Keratinocyte (primary cell): ENCODE measurements around the gene RFESD. TPM values are rescaled to one million over a fixed set of nuclear protein-coding genes. Genes with fewer than 3 reads are reported as not detected.

Experiments used
- DNase-seq: peaks from one replicate; pipeline ENCODE4 v3.0.0-alpha.2; 2011; ENCODE audit warnings: low read depth, missing footprints, low spot score
- FAIRE-seq: peaks from 2 replicates; lab custom pipeline; 2011; peaks lifted over from hg19 to GRCh38; lab: Jason Lieb, UNC
- H2AFZ ChIP-seq: 2 replicates; pipeline ENCODE4 v1.6.0; 2012; ENCODE audit warnings: low read length, control low read depth, inconsistent platforms; ENCODE audit not compliant: control insufficient read depth
- H3K27ac ChIP-seq: 2 replicates; pipeline ENCODE4 v1.5.1; 2011; ENCODE audit warnings: low read length; ENCODE audit not compliant: control insufficient read depth, insufficient read depth
- H3K27me3 ChIP-seq: 3 replicates; pipeline ENCODE4 v1.6.0; 2011; ENCODE audit warnings: low read length; ENCODE audit not compliant: control insufficient read depth, insufficient read depth; ENCODE audit errors: extremely low read depth
- H3K36me3 ChIP-seq, 2 experiments: 2 replicates in 1 of 2; 3 replicates in 1 of 2; pipeline ENCODE4 v1.5.1; 2011; ENCODE audit warnings: low read length in 2 of 2, mild to moderate bottlenecking in 1 of 2; ENCODE audit not compliant: control insufficient read depth in 2 of 2, insufficient read depth in 2 of 2; ENCODE audit errors: extremely low read depth in 1 of 2
- H3K4me1 ChIP-seq: 3 replicates; pipeline ENCODE4 v1.5.1; 2011; ENCODE audit warnings: low read length; ENCODE audit not compliant: control insufficient read depth, insufficient read depth; ENCODE audit errors: extremely low read depth
- H3K4me2 ChIP-seq: 3 replicates; pipeline ENCODE4 v1.6.0; 2011; ENCODE audit warnings: low read depth, low read length; ENCODE audit not compliant: control insufficient read depth, insufficient read depth; ENCODE audit errors: extremely low read depth
- H3K4me3 ChIP-seq, 3 experiments: fragments of 200-600 bp in 1 of 3; sonication (generic) in 1 of 3; 2 replicates in 2 of 3; 3 replicates in 1 of 3; pipeline ENCODE4 v1.5.1; 2011 to 2016; ENCODE audit warnings: low read length in 3 of 3, mild to moderate bottlenecking in 3 of 3, control low read depth in 2 of 3, inconsistent platforms in 1 of 3, low read depth in 1 of 3, mixed read lengths in 1 of 3, mixed run types in 1 of 3, moderate library complexity in 1 of 3; ENCODE audit not compliant: control insufficient read depth in 2 of 3, insufficient read depth in 2 of 3; ENCODE audit errors: extremely low read depth in 1 of 3
- H3K79me2 ChIP-seq: 2 replicates; pipeline ENCODE4 v1.6.0; 2012; ENCODE audit warnings: low read length; ENCODE audit not compliant: control insufficient read depth, insufficient read depth
- H3K9ac ChIP-seq: 3 replicates; pipeline ENCODE4 v1.6.0; 2011; ENCODE audit warnings: low read length; ENCODE audit not compliant: control insufficient read depth, insufficient read depth; ENCODE audit errors: extremely low read depth
- H3K9me1 ChIP-seq: 3 replicates; pipeline ENCODE4 v1.6.0; 2011; ENCODE audit warnings: low read length; ENCODE audit not compliant: control insufficient read depth, insufficient read depth; ENCODE audit errors: extremely low read depth
- H3K9me3 ChIP-seq: 2 replicates; pipeline ENCODE4 v1.5.1; 2012; ENCODE audit warnings: low read depth, low read length; ENCODE audit not compliant: control insufficient read depth
- H4K20me1 ChIP-seq: 3 replicates; pipeline ENCODE4 v1.6.0; 2011; ENCODE audit warnings: low read length; ENCODE audit not compliant: control insufficient read depth, insufficient read depth; ENCODE audit errors: extremely low read depth
- CTCF ChIP-seq, 3 experiments: IDR thresholded peaks in 1 of 3; conservative IDR thresholded peaks in 1 of 3; optimal IDR thresholded peaks in 1 of 3; 2 replicates in 2 of 3; 3 replicates in 1 of 3; pipeline versions ENCODE3 to v1.5.1; 2011; ENCODE audit warnings: low read length in 3 of 3, mild to moderate bottlenecking in 3 of 3, moderate library complexity in 2 of 3, control low read depth in 1 of 3, inconsistent platforms in 1 of 3; ENCODE audit not compliant: insufficient read depth in 2 of 3; ENCODE audit errors: extremely low read depth in 1 of 3
- EZH2 ChIP-seq: IDR thresholded peaks from one replicate; pipeline ENCODE4 v1.6.1; 2012; ENCODE audit warnings: inconsistent platforms, mild to moderate bottlenecking, low read length, moderate library complexity
- dilution Hi-C: fragments of 300-500 bp; cut with MboI; formaldehyde crosslinking; loops from one replicate; pipeline ENCODE4 v1.7.0; 2020; ENCODE audit warnings: low sequenced_read_pairs; ENCODE audit not compliant: extremely low pct_ligation_motif_present
- polyA plus RNA-seq, 5 experiments: library from polyadenylated mRNA; depleted of rRNA in 3 of 5; stranded (reverse) in 3 of 5; stranded (forward) in 1 of 5; unstranded in 1 of 5; fragments of >200 nt; gene quantifications; 1 replicate in 1 of 5; 2 replicates in 3 of 5; 3 replicates in 1 of 5; pipeline versions ENCODE4 v1.2.1 to v1.2.3, GENCODE V29; 2011 to 2012; ENCODE audit warnings: missing spikeins in 2 of 5, low read depth in 1 of 5, low replicate concordance in 1 of 5

Gene RFESD
- polyA plus RNA-seq, 1 donor (not counting 4 experiments of a cell fraction or from before 2014, with no cell fraction given) = 3.5 TPM

- FAIRE-seq = no peak
- Histone ChIP-seq H2AFZ (no peak overlapping the region), H3K9me3 (no peaks in the 10 kb centered on the region)
Measured at GRCh38 chr5:95606419-95606818, 40.2 kb upstream of the RFESD start.

GRCh38 chr5:95609711-95610110, 36.9 kb upstream of the RFESD start:
- H4K20me1 ChIP-seq = no peaks in the 10 kb centered on the region
- H2AFZ ChIP-seq = no peak overlapping the region
- no peak for DNase-seq
- no peak overlapping the region for H3K4me3 ChIP-seq
- no peak overlapping the region for H3K4me2 ChIP-seq
- TF ChIP-seq EZH2 (no peak), CTCF (optimal IDR thresholded peaks at IDR 0.05 in 1 of 3, IDR thresholded peaks at IDR 0.05 in 1 of 3, conservative IDR thresholded peaks at IDR 0.05 in 1 of 3; ENCODE audit: extremely low read depth in 1 of 3, insufficient read depth in 2 of 3, low read length in 3 of 3) (no peak)
- dilution Hi-C loops = no loop called here
- no peaks in the 10 kb centered on the region for H3K9me3 ChIP-seq
- H3K9me1 ChIP-seq = no peaks in the 10 kb centered on the region
- FAIRE-seq = no peak
- no peaks in the 10 kb centered on the region for H3K27me3 ChIP-seq
- no peak overlapping the region for H3K27ac ChIP-seq
- H3K36me3 ChIP-seq = no peaks in the 10 kb centered on the region
- H3K9ac ChIP-seq = no peak overlapping the region
- H3K4me1 ChIP-seq = no peaks in the 10 kb centered on the region
- H3K79me2 ChIP-seq = no peaks in the 10 kb centered on the region

More at GRCh38 chr5:95606419-95606818, 40.2 kb upstream of the RFESD start:
- Histone ChIP-seq H4K20me1 (no peaks in the 10 kb centered on the region), H3K36me3 (no peaks in the 10 kb centered on the region), H3K9ac (no peak overlapping the region), H3K9me1 (no peaks in the 10 kb centered on the region), H3K79me2 (no peaks in the 10 kb centered on the region), H3K27me3 (no peaks in the 10 kb centered on the region), H3K4me1 (no peaks in the 10 kb centered on the region), H3K4me2 (no peak overlapping the region), H3K27ac (no peak overlapping the region), H3K4me3 (no peak overlapping the region)
- dilution Hi-C loops = no loop called here
- no peak for DNase-seq
- TF ChIP-seq CTCF (optimal IDR thresholded peaks at IDR 0.05 in 1 of 3, IDR thresholded peaks at IDR 0.05 in 1 of 3, conservative IDR thresholded peaks at IDR 0.05 in 1 of 3; ENCODE audit: extremely low read depth in 1 of 3, insufficient read depth in 2 of 3, low read length in 3 of 3) = no peak
- no peak for TF ChIP-seq EZH2
